H9 (cell line): ENCODE results near the gene TMEM163. TPM values are rescaled to one million over a fixed set of nuclear protein-coding genes. Genes with fewer than 3 reads are reported as not detected.
A peak's percentile ranks its signal among the peaks of the same experiment; 100 is the strongest.

Experiments
- DNase-seq: peaks from one replicate; pipeline ENCODE4 v3.0.0-alpha.2; 2017
- H2AFZ ChIP-seq: one replicate; pipeline ENCODE4 v1.6.1; 2013; ENCODE audit warnings: mild to moderate bottlenecking, low read length, control low read depth, moderate library complexity
- H2AK5ac ChIP-seq: 2 replicates; pipeline ENCODE4 v1.6.1; 2013; ENCODE audit warnings: low read length, control low read depth, mixed read lengths; ENCODE audit not compliant: insufficient read length
- H2BK120ac ChIP-seq: one replicate; pipeline ENCODE4 v1.6.1; 2013; ENCODE audit warnings: low read depth, mild to moderate bottlenecking, low read length, control low read depth, inconsistent platforms; ENCODE audit not compliant: poor library complexity, severe bottlenecking
- H2BK12ac ChIP-seq: 2 replicates; pipeline ENCODE4 v1.6.1; 2013; ENCODE audit warnings: low read length, control low read depth, mixed read lengths, low read depth; ENCODE audit not compliant: insufficient read length
- H2BK15ac ChIP-seq: 2 replicates; pipeline ENCODE4 v1.6.1; 2013; ENCODE audit warnings: low read depth, low read length, control low read depth
- H2BK20ac ChIP-seq: one replicate; pipeline ENCODE4 v1.6.1; 2013; ENCODE audit warnings: low read depth, mild to moderate bottlenecking, low read length, control low read depth, inconsistent platforms; ENCODE audit not compliant: poor library complexity, severe bottlenecking
- H2BK5ac ChIP-seq: 2 replicates; pipeline ENCODE4 v1.6.1; 2013; ENCODE audit warnings: low read length, control low read depth, mixed read lengths; ENCODE audit not compliant: insufficient read length
- H3K14ac ChIP-seq: 2 replicates; pipeline ENCODE4 v1.6.1; 2013; ENCODE audit warnings: low read length, control low read depth; ENCODE audit not compliant: insufficient read depth
- H3K18ac ChIP-seq: 2 replicates; pipeline ENCODE4 v1.6.1; 2013; ENCODE audit warnings: low read depth, mild to moderate bottlenecking, mixed read lengths, low read length, control low read depth; ENCODE audit not compliant: insufficient read length
- H3K23ac ChIP-seq: 2 replicates; pipeline ENCODE4 v1.6.1; 2013; ENCODE audit warnings: low read length, control low read depth, mixed read lengths, low read depth; ENCODE audit not compliant: insufficient read length
- H3K23me2 ChIP-seq: 2 replicates; pipeline ENCODE4 v1.6.1; 2013; ENCODE audit warnings: low read depth, mild to moderate bottlenecking, mixed read lengths, low read length, control low read depth; ENCODE audit not compliant: insufficient read length, poor library complexity, severe bottlenecking
- H3K27ac ChIP-seq: 2 replicates; pipeline ENCODE4 v1.5.1; 2013; ENCODE audit warnings: low read length, control low read depth, mixed read lengths, low read depth; ENCODE audit not compliant: insufficient read length
- H3K27me3 ChIP-seq: 2 replicates; pipeline ENCODE4 v1.6.1; 2013; ENCODE audit warnings: low read length, control low read depth, inconsistent platforms; ENCODE audit not compliant: insufficient read depth
- H3K4ac ChIP-seq: 2 replicates; pipeline ENCODE4 v1.6.1; 2013; ENCODE audit warnings: low read depth, mild to moderate bottlenecking, control low read depth, inconsistent platforms, low read length, moderate library complexity
- H3K4me1 ChIP-seq: 2 replicates; pipeline ENCODE4 v1.6.1; 2013; ENCODE audit warnings: low read length, control low read depth, inconsistent platforms; ENCODE audit not compliant: insufficient read depth
- H3K4me2 ChIP-seq: 2 replicates; pipeline ENCODE4 v1.6.1; 2013; ENCODE audit warnings: low read length, control low read depth, mixed read lengths; ENCODE audit not compliant: insufficient read length, insufficient read depth
- H3K56ac ChIP-seq: 2 replicates; pipeline ENCODE4 v1.6.1; 2013; ENCODE audit warnings: low read depth, mild to moderate bottlenecking, mixed read lengths, low read length, control low read depth; ENCODE audit not compliant: insufficient read length
- H3K79me1 ChIP-seq: 2 replicates; pipeline ENCODE4 v1.6.1; 2013; ENCODE audit warnings: low read depth, mild to moderate bottlenecking, moderate library complexity, low read length, control low read depth, inconsistent platforms; ENCODE audit not compliant: insufficient read depth, poor library complexity, severe bottlenecking
- H3K79me2 ChIP-seq: 2 replicates; pipeline ENCODE4 v1.6.1; 2013; ENCODE audit warnings: low read length, control low read depth, inconsistent platforms; ENCODE audit not compliant: insufficient read depth
- H3K9ac ChIP-seq: 2 replicates; pipeline ENCODE4 v1.6.1; 2013; ENCODE audit warnings: low read length, control low read depth, mixed read lengths; ENCODE audit not compliant: insufficient read length; ENCODE audit errors: extremely low read depth
- H3K9me3 ChIP-seq: one replicate; pipeline ENCODE4 v1.6.1; 2013; ENCODE audit warnings: low read depth, low read length, inconsistent platforms; ENCODE audit not compliant: control insufficient read depth
- H3T11ph ChIP-seq: one replicate; pipeline ENCODE4 v1.6.1; 2013; ENCODE audit warnings: mild to moderate bottlenecking, low read length, control low read depth, inconsistent platforms
- H4K20me1 ChIP-seq: one replicate; pipeline ENCODE4 v1.6.1; 2013; ENCODE audit not compliant: control insufficient read depth, insufficient read length, insufficient read depth
- H4K5ac ChIP-seq: 2 replicates; pipeline ENCODE4 v1.6.1; 2013; ENCODE audit warnings: low read depth, mild to moderate bottlenecking, mixed read lengths, low read length, control low read depth; ENCODE audit not compliant: insufficient read length
- H4K8ac ChIP-seq: replicated peaks from 2 replicates; pipeline ENCODE4 v1.6.1; 2013; ENCODE audit warnings: low read length, control low read depth, mixed read lengths, low read depth; ENCODE audit not compliant: insufficient read length
- H4K91ac ChIP-seq: 2 replicates; pipeline ENCODE4 v1.6.1; 2013; ENCODE audit warnings: low read depth, mild to moderate bottlenecking, moderate library complexity, mixed read lengths, low read length, control low read depth; ENCODE audit not compliant: insufficient read length
- H3K27ac Mint-ChIP-seq, 3 experiments: 2 replicates in 2 of 3; 3 replicates in 1 of 3; pipeline ENCODE4 v1.8.0; 2020 to 2021; ENCODE audit warnings: mixed read lengths in 3 of 3, mild to moderate bottlenecking in 1 of 3, moderate library complexity in 1 of 3
- H3K27me3 Mint-ChIP-seq: 2 replicates; pipeline ENCODE4 v1.8.0; 2021; ENCODE audit warnings: low read depth, mild to moderate bottlenecking, moderate library complexity, mixed read lengths
- H3K36me3 Mint-ChIP-seq, 3 experiments: 2 replicates in 2 of 3; 3 replicates in 1 of 3; pipeline ENCODE4 v1.8.0; 2020 to 2021; ENCODE audit warnings: low read depth in 3 of 3, mixed read lengths in 3 of 3; ENCODE audit not compliant: insufficient read depth in 1 of 3
- H3K4me1 Mint-ChIP-seq, 2 experiments: 2 replicates each; pipeline ENCODE4 v1.8.0; 2020; ENCODE audit warnings: mixed read lengths in 2 of 2
- H3K4me3 Mint-ChIP-seq, 2 experiments: 2 replicates in 1 of 2; 3 replicates in 1 of 2; pipeline ENCODE4 v1.8.0; 2020 to 2021; ENCODE audit warnings: mild to moderate bottlenecking in 2 of 2, mixed read lengths in 2 of 2, moderate library complexity in 1 of 2
- H3K9me3 Mint-ChIP-seq, 2 experiments: 2 replicates in 1 of 2; 3 replicates in 1 of 2; pipeline ENCODE4 v1.8.0; 2020; ENCODE audit warnings: mild to moderate bottlenecking in 2 of 2, mixed read lengths in 2 of 2, moderate library complexity in 1 of 2
- CTCF ChIP-seq: fragments of 200-600 bp; sonication (generic); conservative IDR thresholded peaks from 3 replicates; pipeline ENCODE4 v1.8.0; 2021; ENCODE audit warnings: antibody characterized with exemption, mild to moderate bottlenecking
- WGBS: extraction: QIAGEN DNeasy Blood & Tissue Kit; methylation state at CpG from one replicate; pipeline ENCODE4 v1.1.7; 2013; ENCODE audit warnings: missing lambda C conversion rate, low lambda C conversion rate, mixed read lengths; ENCODE audit not compliant: insufficient read length; ENCODE audit errors: extremely low coverage; 5-methylcytosine and 5-hydroxymethylcytosine counted together
- total RNA-seq: library from RNA; stranded (reverse); gene quantifications from 2 replicates; pipeline ENCODE4 v1.2.1, GENCODE V29; 2021

Gene TMEM163
- total RNA-seq, 1 experiment from 2014 or later = 0.39 TPM

DNA sequence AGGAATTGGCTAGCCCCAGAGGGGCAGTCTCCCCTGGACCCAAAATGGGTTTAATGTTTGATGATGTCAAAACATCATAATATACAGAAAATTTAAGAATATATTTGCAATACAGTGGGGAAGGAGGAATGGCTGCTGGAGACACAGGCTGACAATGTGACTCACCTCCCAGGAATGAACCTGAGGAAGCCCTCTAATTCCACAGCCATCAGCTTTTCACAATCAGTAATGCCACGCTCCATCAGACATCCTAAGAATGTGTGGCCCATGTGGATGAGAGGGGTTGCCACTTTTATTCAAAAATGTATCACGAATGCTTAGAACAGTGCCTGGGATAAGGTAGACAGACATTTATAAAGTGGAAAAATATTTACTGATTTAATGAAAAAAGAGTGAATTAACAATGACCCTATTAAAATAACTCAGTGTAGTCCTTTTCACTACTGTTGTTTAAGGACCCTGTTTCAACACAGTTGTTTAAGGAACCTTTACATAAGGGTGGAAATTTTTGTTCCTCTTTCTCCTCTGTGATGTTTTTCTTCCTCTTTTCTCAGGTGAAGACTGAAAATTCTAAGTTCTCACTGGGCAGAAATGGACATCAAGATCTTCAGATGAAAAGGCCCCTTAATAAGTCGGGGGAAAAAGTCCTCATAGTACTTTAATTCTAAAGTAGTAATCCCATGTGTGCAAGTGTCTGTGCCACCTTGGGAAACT lies 17.5 kb upstream of the TMEM163 start:
- peaks cover 3 to 6% of the 10 kb centered on the region in 2 experiments; a peak in 3 of 4 replicates for H3K4me1 Mint-ChIP-seq
- Histone ChIP-seq H3K79me2 (no peaks in the 10 kb centered on the region), H3K9me3 (no peaks in the 10 kb centered on the region), H2BK5ac (no peak overlapping the region), H4K20me1 (no peaks in the 10 kb centered on the region), H3T11ph (no peak overlapping the region), H2BK20ac (no peak overlapping the region), H3K9ac (no peak overlapping the region), H3K14ac (no peak overlapping the region), H4K8ac (no peak overlapping the region), H2AFZ (no peak overlapping the region), H2BK15ac (no peak overlapping the region), H3K23ac (no peak overlapping the region), H4K5ac (no peak overlapping the region), H2AK5ac (no peak overlapping the region), H2BK120ac (no peak overlapping the region), H3K4me1 (no peaks in the 10 kb centered on the region), H3K27me3 (no peaks in the 10 kb centered on the region), H3K18ac (no peak overlapping the region), H3K27ac (no peak overlapping the region), H4K91ac (no peak overlapping the region), H3K56ac (no peak overlapping the region), H3K4ac (no peak overlapping the region), H3K79me1 (no peaks in the 10 kb centered on the region), H2BK12ac (no peak overlapping the region), H3K23me2 (no peaks in the 10 kb centered on the region), H3K4me2 (no peak overlapping the region)
- WGBS = no CpG with 5 or more reads among the region's 3 CpGs
- H3K4me3 Mint-ChIP-seq = no peak overlapping the region
- no peaks in the 10 kb centered on the region; a peak in 1 of 7 replicates for H3K36me3 Mint-ChIP-seq
- peak; percentile 45 for DNase-seq
- no peak overlapping the region for H3K27ac Mint-ChIP-seq
- H3K9me3 Mint-ChIP-seq = no peaks in the 10 kb centered on the region; a peak in 1 of 5 replicates
- no peak for TF ChIP-seq CTCF
- H3K27me3 Mint-ChIP-seq = peaks cover 2% of the 10 kb centered on the region
